ENCODE measurements around the gene ZFYVE28. TPM values are rescaled to one million over a fixed set of nuclear protein-coding genes. Genes with fewer than 3 reads are reported as not detected.

ZFYVE28 gene
- total RNA-seq, 1 donor from 2014 or later, result 16.6 TPM

GRCh38 chr4:2412534-2412884 is 5.9 kb downstream of the ZFYVE28 start:
- peaks cover 33% of the 10 kb centered on the region for H3K4me1 ChIP-seq
- DNase-seq (no peak), ATAC-seq (peak; percentile 0)

GRCh38 chr4:2411786-2412510 is 6.5 kb downstream of the ZFYVE28 start:
- peaks cover 33% of the 10 kb centered on the region for H3K4me1 ChIP-seq
- H3K27me3 ChIP-seq, result no peaks in the 10 kb centered on the region
- ATAC-seq (no peak), DNase-seq (peak; percentile 54)
- no peaks in the 10 kb centered on the region for H3K9me3 ChIP-seq
- H3K36me3 ChIP-seq, result no peaks in the 10 kb centered on the region
- TF ChIP-seq CTCF (IDR thresholded peaks at IDR 0.05), result no peak
- peak overlapping the region; percentile 70 for H3K27ac ChIP-seq
- intact Hi-C loops (cut with DNase I), result no loop called here
- H3K4me3 ChIP-seq, result no peak overlapping the region

More at GRCh38 chr4:2412534-2412884, 5.9 kb downstream of the ZFYVE28 start:
- Histone ChIP-seq H3K27ac (peak overlapping the region; percentile 70), H3K9me3 (no peaks in the 10 kb centered on the region), H3K36me3 (no peaks in the 10 kb centered on the region), H3K4me3 (peak overlapping the region; percentile 35), H3K27me3 (no peaks in the 10 kb centered on the region)
- no peak for TF ChIP-seq CTCF (IDR thresholded peaks at IDR 0.05)
- intact Hi-C loops (cut with DNase I), result no loop called here

GRCh38 chr4:2409381-2409783 is 9.1 kb downstream of the ZFYVE28 start:
- H3K9me3 ChIP-seq, result no peaks in the 10 kb centered on the region
- intact Hi-C loops (cut with DNase I), result no loop called here
- DNase-seq (peak; percentile 53), ATAC-seq (no peak)
- H3K27me3 ChIP-seq, result no peaks in the 10 kb centered on the region
- no peak overlapping the region for H3K27ac ChIP-seq
- TF ChIP-seq CTCF (IDR thresholded peaks at IDR 0.05), result no peak
- H3K4me3 ChIP-seq, result no peak overlapping the region
- peaks cover 29% of the 10 kb centered on the region for H3K4me1 ChIP-seq
- H3K36me3 ChIP-seq, result no peaks in the 10 kb centered on the region

GRCh38 chr4:2408976-2409375 is 9.5 kb downstream of the ZFYVE28 start:
- DNase-seq (no peak), ATAC-seq (no peak)
- Histone ChIP-seq H3K4me1 (peaks cover 25% of the 10 kb centered on the region), H3K27me3 (no peaks in the 10 kb centered on the region), H3K27ac (no peak overlapping the region), H3K9me3 (no peaks in the 10 kb centered on the region), H3K4me3 (no peak overlapping the region), H3K36me3 (no peaks in the 10 kb centered on the region)
- intact Hi-C loops (cut with DNase I), result no loop called here
- TF ChIP-seq CTCF (IDR thresholded peaks at IDR 0.05), result no peak

GRCh38 chr4:2408401-2408958 is 10.0 kb downstream of the ZFYVE28 start:
- Histone ChIP-seq H3K27ac (no peak overlapping the region), H3K4me3 (no peak overlapping the region), H3K36me3 (no peaks in the 10 kb centered on the region), H3K9me3 (no peaks in the 10 kb centered on the region), H3K27me3 (no peaks in the 10 kb centered on the region), H3K4me1 (peaks cover 20% of the 10 kb centered on the region)
- TF ChIP-seq CTCF (IDR thresholded peaks at IDR 0.05), result no peak
- ATAC-seq, result no peak
- peak; percentile 61 for DNase-seq
- intact Hi-C loops (cut with DNase I), result no loop called here
